Retinal pigment epithelial cell (primary cell): ENCODE results near the gene CPT1A.

Experiments used
- DNase-seq: peaks from one replicate; pipeline ENCODE4 v3.0.0-alpha.2; 2010; ENCODE audit warnings: low read depth
- H3K4me3 ChIP-seq: 2 replicates; pipeline ENCODE4 v1.5.1; 2011; ENCODE audit warnings: mild to moderate bottlenecking, low read length, control low read depth, moderate library complexity
- CTCF ChIP-seq: conservative IDR thresholded peaks from 2 replicates; pipeline ENCODE4 v1.5.1; 2011; ENCODE audit warnings: low read depth, low read length, control low read depth, inconsistent platforms

CPT1A gene

DNA sequence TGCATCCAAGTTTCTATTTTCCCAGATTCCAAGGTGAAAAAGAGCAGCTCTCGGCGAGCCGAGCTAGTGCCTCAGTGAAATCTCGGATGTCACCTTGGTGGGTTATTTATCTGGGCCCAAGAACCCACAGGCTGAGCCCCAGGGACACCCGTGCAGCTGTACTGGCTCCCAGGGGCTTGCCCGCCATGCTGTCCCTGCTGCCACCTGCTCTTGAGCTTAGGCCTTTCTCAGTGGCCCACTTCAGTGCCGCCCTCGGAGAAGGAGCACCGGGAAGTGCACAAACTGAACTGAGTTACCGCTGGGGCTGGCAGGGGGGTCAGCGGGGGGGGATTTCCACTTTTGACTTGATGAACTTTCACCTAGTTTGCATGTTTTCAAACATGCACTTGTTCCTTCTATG lies 27.9 kb downstream of the CPT1A start:
- no peak overlapping the region for H3K4me3 ChIP-seq

GRCh38 chr11:68812526-68812925 lies 29.2 kb downstream of the CPT1A start:
- TF ChIP-seq CTCF = no peak
- H3K4me3 ChIP-seq = no peak overlapping the region

More for the DNA sequence above, 27.9 kb downstream of the CPT1A start:
- no peak for DNase-seq
- no peak for TF ChIP-seq CTCF

GRCh38 chr11:68810164-68810563 lies 31.6 kb downstream of the CPT1A start:
- H3K4me3 ChIP-seq = no peak overlapping the region
- DNase-seq = no peak
- no peak for TF ChIP-seq CTCF

More at GRCh38 chr11:68812526-68812925, 29.2 kb downstream of the CPT1A start:
- DNase-seq = no peak

DNA sequence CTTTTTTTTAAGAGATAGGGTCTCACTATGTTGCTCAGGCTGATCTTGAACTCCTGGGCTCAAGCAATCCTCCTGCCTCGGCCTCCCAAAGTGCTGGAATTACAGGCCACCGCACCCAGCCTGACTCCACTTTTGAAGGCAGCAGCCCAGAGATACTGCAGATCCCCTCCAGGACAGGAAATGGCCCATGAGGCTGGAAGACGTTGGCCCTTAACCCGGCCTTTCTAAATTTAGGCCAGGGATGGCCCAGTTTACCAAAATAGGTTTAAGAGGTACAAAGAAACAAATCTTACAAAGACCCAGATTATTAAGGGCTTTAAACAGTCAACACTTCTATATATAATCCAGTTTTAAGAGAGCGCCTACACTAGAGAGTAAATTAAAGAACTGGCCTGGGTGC lies 32.2 kb downstream of the CPT1A start:
- H3K4me3 ChIP-seq = no peak overlapping the region
- no peak for TF ChIP-seq CTCF
- no peak for DNase-seq

- DNase-seq = no peak
- no peak overlapping the region for H3K4me3 ChIP-seq
- no peak for TF ChIP-seq CTCF
These were observed 32.9 kb downstream of the CPT1A start for GRCh38 chr11:68808787-68809186.

GRCh38 chr11:68806931-68807844 lies 34.5 kb downstream of the CPT1A start:
- no peak for TF ChIP-seq CTCF
- DNase-seq = peak; percentile 35
- H3K4me3 ChIP-seq = no peak overlapping the region

DNA sequence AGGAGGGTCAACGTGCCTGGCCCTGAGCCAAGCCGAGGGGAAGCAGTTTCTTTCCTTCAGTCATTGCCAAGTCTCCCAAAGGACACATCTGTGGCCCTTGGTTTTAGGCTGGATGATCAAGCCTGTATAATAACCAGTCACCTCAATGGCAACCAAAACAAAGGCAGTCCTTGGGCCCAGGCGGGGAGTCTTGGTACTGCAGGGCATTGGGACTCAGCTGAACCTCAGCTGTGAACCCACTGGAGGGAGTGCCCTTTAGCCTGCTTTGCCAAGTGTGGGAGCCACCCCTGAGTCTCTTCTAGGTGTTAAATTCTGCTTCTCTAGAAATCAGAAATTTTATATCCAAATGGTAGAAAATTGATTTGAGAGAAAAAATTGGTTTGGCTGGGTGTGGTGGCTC lies 36.9 kb downstream of the CPT1A start:
- no peak overlapping the region for H3K4me3 ChIP-seq
- DNase-seq = no peak
- TF ChIP-seq CTCF = no peak
